Pons (tissue), 1 donor: ENCODE data around the gene GRM7.

ENCODE experiments used
- DNase-seq: peaks from one replicate; pipeline ENCODE4 v3.0.0-alpha.2; 2016; ENCODE audit warnings: low spot score

Gene GRM7

GRCh38 chr3:7720649-7721297, 859.9 kb downstream of the GRM7 start:
- no peak for DNase-seq

DNA sequence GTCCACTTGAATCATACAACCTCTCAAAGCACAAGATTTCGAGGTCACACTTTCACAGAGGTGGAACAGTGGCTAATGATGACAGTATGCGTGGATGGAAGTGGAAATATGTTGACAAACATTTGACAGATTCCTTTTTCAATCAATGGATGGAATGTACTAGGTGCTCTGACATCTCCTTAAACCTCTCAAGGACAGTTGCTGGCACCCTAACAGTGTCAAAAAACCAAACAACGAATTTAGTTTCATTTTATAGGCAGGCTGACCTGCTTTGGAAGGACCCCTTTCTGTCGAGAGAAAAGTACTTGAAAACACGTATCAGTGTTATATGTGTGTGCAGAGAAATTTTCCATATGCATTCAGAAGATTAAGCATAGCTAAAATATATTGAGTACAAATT, 861.0 kb downstream of the GRM7 start:
- DNase-seq, result no peak

DNA sequence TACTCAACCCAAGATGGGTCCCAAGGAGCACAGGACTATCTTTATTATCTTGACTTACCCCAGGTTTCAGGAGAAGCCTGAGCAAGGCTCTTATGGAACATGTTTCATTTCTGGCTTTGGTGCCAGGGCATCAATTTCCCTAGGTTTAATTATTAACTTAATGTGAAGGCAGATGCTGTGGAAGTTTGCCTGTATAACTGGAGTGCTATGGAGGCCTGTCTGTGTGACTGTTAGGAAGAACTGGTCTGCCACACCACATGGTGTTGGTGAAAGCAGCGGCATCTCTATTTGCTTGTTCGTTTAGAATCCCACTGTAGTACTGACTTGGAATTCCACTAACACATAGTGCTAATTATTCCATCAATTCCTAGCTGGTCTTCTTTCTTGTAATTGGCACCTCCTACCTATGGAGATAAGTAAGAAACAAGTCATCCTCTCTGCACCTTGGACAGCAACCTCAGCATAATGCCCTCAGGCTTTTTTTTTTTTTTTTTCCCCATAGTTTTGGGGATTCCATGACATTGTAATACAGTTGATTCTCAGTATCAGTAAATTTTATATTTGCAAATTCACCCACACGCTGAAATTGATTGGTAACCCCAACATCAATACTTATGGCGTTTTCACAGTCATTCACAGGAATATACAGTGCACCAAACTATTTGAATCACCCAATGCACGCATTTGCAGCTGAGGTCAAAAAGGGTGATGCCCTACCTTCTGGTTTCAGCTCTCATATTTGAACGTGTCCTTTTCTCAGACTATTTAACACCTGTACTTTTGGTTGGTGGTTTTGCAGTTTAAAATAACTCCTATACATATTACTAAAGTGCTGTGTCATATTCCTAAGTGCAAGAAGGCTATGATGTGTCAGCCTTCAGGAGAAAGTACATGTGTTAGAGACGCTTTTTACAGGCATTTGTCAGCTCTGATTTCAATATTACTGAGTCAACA, 867.9 kb downstream of the GRM7 start:
- no peak for DNase-seq

DNA sequence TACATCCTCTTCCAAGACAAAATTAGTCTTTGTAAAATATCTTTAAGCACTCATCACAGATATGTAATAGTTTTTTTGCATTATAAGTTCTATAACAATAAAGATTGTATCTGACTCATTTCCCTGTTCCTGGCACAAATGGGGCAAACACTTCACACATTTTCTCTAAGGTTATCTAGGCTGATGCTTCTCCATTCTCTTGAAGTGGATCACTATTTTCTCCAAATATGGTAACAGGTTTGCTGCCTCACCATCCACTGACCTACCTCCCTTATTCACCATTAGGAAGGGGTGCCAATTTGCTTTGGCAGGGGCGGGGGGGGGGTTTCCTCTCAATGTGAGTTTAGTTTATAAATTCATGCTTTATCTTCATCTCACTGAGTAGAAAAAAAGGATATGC, 873.0 kb downstream of the GRM7 start:
- DNase-seq, result no peak

- DNase-seq, result no peak
Observed at GRCh38 chr3:7734456-7734855, 873.5 kb downstream of the GRM7 start.

GRCh38 chr3:7737263-7737662, 876.3 kb downstream of the GRM7 start:
- no peak for DNase-seq

DNA sequence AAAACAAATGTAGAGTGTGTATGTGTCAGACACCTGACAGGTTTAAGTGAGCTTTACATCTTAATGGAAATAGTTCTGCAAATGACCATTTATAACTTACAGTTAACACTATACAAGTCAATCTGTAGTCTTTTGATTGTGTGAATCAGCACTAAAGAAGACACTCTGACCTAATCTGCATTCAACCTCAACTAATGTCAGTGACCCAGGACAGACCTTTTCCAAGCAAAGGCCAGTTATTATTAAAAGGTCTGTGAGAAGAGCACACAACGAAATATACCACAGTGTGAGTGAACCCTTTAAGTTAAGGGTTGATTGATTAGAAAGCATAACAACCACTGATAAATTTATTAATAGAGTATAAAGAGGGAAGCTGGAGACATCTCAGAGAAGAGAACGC, 878.8 kb downstream of the GRM7 start:
- no peak for DNase-seq

DNA sequence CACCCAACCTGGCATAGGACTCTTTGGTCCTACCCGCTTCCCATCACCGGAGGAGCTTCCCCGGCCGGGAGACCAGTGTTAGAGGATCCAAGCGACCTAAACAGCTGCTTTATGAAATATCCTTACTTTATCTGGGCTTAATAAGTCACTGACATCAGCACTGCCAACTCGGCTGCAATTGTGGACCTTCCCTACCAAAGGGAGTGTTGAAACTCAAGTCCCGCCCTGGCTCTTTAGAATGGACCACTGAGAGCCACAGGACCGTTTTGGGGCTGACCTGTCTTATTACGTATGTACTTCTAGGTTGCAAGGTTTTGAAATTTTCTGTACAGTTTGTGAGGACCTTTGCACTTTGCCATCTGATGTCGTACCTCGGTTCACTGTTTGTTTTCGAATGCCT, 879.5 kb downstream of the GRM7 start:
- DNase-seq, result no peak

- DNase-seq, result no peak
Observed at GRCh38 chr3:7744850-7745249, 883.9 kb downstream of the GRM7 start.

GRCh38 chr3:7745711-7746110, 884.8 kb downstream of the GRM7 start:
- DNase-seq, result no peak

DNA sequence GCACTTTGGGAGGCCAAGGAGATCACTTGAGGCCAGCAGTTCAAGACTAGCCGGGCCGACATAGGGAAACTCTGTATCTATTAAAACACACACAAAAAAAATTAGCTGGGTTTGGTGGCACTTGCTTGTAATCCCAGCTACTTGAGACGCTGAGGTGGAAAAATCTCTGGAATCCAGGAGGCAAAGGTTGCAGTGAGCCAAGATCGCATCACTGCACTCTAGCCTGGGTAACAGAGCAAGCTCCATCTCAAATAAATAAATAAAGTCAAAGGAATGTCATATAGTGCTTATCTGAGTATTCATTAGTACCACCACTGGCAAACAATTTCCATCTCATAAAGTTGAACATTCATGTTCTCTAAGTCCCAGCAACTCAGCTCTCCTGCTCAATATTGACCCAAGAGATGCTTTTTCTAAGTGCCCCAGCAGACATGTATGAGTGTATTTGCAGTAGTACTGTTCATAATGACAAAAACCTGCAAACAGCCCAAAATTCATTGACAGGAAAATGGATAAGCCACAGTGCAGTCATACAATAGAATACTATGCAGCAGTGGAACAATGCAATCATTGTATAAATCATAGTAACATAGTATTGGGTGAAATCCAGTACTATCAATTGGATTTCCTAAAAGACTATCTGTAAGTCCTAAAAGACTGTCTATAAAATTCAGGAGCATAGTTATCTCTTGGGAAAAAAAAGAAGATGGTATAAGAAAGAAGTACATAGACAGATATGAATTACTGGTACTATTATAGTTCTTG, 889.2 kb downstream of the GRM7 start:
- peak; percentile 61 for DNase-seq

DNA sequence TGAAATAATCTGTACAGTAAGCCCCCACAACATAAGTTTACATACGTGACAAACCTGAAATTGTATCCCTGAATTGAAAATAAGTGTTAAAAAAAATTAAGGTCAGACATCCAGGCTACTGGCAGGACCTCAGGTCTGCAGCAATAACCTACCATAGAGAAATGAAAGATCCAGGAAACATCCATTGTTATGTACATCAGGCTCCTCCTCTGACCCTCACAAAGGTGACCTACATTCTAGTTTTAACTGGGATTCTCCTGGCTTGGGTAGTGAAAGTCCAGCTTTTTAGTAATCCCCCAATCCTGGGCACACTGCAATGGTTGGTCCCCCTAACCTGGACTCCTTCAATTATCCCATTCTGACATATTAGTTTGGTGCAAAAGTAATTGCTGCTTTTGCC, 891.1 kb downstream of the GRM7 start:
- no peak for DNase-seq

- DNase-seq, result peak; percentile 8
Observed at GRCh38 chr3:7754653-7755441, 893.9 kb downstream of the GRM7 start.

DNA sequence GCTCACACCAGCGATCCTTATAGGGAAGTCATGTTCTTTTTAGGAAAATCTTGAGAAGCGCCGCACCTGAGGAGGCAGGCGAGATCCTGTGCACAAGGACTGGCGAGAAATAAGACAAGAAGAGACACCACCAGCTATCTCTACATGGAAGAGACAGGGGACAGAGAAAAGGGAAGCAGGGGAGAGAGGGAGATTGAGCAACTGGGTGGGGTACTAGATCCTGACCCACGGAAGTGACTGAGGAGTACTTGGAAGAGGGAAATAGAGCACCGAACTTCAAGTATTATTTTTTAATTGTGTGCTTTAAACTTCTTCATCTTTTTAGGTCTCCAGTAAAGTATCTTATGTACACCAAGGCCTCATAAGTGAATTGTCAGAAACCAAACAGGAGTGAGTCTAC, 898.7 kb downstream of the GRM7 start:
- no peak for DNase-seq

DNA sequence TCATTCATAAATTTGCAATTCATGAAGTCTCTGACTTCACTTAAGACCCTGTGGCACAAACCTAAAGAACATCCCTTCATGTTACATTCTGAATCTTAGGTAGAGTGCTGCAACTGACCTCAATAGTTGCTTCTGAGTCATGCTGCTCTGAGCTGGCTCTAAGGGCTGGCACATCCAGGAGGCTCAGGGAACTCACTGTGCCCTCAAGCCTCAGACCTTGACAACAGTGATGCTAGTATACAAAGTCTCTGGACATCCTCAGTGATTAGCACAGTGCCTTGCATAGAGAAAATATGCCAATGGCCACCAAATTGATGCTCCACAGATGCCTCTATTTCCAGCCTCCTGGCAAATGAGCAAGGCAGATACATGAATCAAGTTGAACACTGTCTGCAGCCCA, 899.8 kb downstream of the GRM7 start:
- peak; percentile 25 for DNase-seq

DNA sequence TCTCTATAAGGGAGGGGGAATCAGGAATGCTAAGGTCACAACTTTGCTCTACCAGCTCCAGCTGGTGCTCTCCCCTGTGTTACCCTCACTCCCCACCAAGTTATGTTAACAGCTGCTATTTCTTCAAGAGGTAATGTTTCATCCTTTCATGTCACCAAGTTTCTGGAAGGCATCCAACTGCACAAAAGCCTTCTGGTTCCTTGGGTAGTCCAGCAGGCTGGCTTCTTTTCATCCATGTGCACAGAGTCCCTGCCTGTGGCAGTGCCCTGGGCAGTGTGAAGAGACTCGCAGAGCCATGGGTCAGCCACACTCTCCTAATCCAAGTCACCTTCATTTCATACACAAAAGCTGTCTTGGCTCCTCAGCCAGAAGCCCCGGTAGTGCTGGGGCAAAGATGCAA, 903.2 kb downstream of the GRM7 start:
- DNase-seq, result peak; percentile 75

DNA sequence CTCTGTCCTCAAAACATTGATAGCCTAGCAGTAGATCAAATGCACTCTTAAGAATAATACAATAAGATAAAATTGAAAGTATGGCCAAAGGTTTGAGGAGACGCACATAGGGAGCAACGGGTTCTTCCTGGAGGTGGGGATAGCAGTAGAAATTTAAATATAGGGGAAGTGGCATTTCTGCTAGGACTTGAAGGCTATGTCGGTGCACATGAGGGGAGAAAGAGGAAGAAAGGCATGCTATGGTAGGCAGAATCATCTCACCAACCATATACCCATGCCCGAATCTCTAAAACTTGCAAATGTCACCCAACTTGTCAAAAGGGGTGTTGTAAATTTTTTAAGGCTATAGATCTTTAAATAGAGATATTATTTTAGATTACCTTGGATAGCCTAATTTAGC, 905.6 kb downstream of the GRM7 start:
- no peak for DNase-seq

DNA sequence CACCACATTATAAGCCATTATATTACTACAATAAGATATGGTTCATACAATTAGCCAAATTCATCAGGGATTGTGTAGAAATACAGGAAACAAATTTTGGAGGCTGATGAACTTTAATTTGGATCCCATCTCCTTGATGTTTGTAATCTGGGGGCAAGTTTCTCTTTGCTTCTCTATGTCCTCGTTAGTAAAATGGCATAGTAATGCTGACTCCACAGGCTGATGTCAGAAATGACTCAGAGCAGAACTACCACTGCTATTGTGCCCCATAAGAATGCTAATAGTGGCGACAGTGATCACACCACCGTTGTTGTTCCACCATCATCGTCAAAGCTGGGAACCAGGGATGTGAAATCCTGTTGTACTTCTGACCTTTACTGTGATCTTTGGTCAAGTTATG, 918.4 kb downstream of the GRM7 start:
- no peak for DNase-seq

GRCh38 chr3:7781395-7781794, 920.5 kb downstream of the GRM7 start:
- no peak for DNase-seq

DNA sequence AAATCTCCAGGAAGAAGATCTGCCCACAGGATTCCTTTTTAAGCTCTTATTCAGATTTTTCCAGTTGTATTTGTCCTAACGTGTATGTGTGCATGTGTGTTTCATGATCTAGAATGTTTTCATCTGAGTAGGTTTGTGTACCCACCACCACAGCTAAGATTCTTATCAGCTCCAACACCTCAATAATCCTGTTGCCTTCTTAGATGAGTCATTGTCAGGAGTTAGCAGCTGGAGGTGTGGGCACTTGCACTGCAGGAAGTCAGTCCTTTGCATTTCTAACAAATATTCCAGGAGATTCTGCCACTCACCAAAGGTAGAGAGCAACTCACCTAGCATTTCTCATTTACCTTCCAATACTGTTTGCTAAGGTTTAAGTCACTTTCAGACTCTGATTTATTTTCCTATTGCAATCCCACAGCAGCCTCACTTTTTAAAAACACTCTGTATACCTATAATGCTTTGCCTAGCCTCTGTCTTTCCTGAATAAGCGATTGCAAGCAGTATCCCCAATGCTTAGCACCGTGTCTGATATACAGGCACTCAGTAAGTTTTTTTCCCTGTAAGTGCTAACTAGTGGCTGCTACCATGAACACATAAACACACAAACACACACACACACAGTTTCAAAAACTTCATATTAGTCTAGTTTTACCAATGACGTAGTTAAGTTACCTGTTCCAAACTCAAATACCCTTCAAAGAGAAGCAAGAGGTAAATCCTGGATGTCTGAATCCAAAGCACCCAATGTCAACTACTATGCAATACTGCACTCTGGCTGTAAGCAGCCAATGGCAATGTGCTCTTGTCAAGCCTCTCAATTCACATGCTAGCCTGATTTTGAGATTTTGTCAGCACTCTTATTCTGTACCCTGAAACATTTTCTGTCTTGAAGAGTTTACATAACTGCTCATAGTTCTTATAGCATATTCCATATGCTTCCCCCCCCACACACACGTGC, 927.2 kb downstream of the GRM7 start:
- no peak for DNase-seq

DNA sequence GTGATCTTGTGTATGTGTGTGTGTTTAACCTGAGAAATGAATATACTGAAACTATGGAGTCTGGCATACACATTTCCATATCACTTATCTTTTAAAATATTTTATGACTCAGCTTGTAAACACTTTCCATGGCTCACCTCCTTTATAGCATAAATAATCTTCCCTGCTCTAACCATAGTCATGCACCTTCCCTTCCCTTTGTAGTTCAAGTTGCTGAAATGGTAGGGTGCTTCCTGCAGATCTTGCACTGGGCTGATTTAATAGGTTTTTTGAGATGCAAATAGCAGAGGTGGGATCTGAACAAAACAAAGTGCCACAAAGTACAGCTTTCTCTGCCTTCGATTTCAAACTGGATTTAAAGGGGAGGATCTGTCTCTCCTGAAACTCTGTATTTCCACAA, 928.0 kb downstream of the GRM7 start:
- DNase-seq, result no peak
